Activated naive CD4-positive, alpha-beta T cell treated with anti-CD3 and anti-CD28 coated beads, Interleukin-2, amount 10 ng/mL, durations not matched to agents 7 days and 5 days (primary cell): ENCODE results near the gene DGKD.
A peak's percentile ranks its signal among the peaks of the same experiment; 100 is the strongest.

ENCODE experiments used
- CTCF ChIA-PET: fragments of 350-600 bp; sonication (Branson Sonifier 250); formaldehyde crosslinking; loops from one replicate; lab custom pipeline; 2021; ENCODE audit warnings: antibody characterized with exemption; lab: Charles Lee
- DNase-seq: peaks from one replicate; pipeline ENCODE4 v3.0.0-alpha.2; 2020
- H3K27ac Mint-ChIP-seq: one replicate; pipeline ENCODE4 v1.8.0; 2021; ENCODE audit warnings: mild to moderate bottlenecking, moderate library complexity, mixed read lengths
- H3K27me3 Mint-ChIP-seq: one replicate; pipeline ENCODE4 v1.8.0; 2021; ENCODE audit warnings: mild to moderate bottlenecking, mixed read lengths
- H3K36me3 Mint-ChIP-seq: one replicate; pipeline ENCODE4 v1.8.0; 2021; ENCODE audit warnings: mixed read lengths
- H3K4me1 Mint-ChIP-seq: one replicate; pipeline ENCODE4 v1.8.0; 2021; ENCODE audit warnings: mixed read lengths
- H3K4me3 Mint-ChIP-seq: one replicate; pipeline ENCODE4 v1.8.0; 2021; ENCODE audit warnings: mild to moderate bottlenecking, moderate library complexity, mixed read lengths
- H3K9me3 Mint-ChIP-seq: one replicate; pipeline ENCODE4 v1.8.0; 2021; ENCODE audit warnings: mixed read lengths

The DGKD gene

GRCh38 chr2:233419602-233420391 is 65.5 kb downstream of the DGKD start:
- H3K36me3 Mint-ChIP-seq, result peaks cover 63% of the 10 kb centered on the region
- CTCF ChIA-PET, result interaction anchor here (0.6 to 6.9 kb wide), 9 partner anchors 13 to 111 kb away, joined by 3 to 31 read pairs (median 3); no protein-coding TSS in a partner anchor
- DNase-seq, result peak; percentile 66
- H3K4me1 Mint-ChIP-seq, result peaks cover 99% of the 10 kb centered on the region
- no peaks in the 10 kb centered on the region for H3K27me3 Mint-ChIP-seq
- H3K9me3 Mint-ChIP-seq, result no peaks in the 10 kb centered on the region
- peak overlapping the region; percentile 83 for H3K4me3 Mint-ChIP-seq
- peak overlapping the region; percentile 98 for H3K27ac Mint-ChIP-seq

DNA sequence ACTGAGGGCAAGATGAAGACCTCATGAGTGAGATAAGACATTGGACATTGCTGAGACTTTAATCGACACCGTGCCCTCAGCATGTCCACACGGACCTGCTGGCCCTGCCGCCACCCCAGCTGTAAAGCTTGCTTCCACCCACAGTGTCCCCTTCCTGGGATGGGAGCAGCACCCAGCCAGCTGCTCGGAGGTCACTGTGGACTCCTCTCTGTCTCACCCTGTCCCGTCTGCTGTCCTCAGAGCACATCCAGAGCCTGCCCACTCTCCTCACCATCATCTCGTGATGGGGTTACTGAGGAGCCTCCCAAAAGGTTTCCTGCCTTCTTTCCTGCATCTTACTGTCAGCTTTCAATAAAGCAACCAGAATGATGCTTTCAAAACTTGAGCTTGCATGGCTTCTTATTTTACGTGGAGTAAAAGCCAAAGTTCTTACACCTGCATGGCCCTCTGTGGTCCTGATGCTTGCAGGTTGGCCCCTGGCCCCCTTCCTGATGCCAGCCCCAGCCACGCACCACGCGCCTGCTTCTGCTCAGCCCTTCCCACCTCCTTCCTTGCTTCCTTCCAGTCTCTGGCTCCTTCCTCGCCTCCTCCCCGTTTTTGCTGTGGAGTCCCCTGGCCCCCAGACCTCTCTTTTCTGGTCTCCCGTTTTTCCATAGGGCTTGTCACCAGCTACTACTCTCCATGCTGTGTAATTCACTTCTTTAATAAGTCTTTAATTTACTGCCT is 67.0 kb downstream of the DGKD start:
- Mint-ChIP-seq H3K9me3 (peaks cover 3% of the 10 kb centered on the region), H3K4me3 (peak overlapping the region; percentile 83), H3K27ac (peak overlapping the region; percentile 98), H3K27me3 (no peaks in the 10 kb centered on the region), H3K36me3 (peaks cover 63% of the 10 kb centered on the region), H3K4me1 (peaks cover 94% of the 10 kb centered on the region)
- DNase-seq, result no peak
- CTCF ChIA-PET, result interaction anchor here (1.4 to 6.9 kb wide), 3 partner anchors 17 to 22 kb away, joined by 16 to 31 read pairs (median 23); no protein-coding TSS in a partner anchor

GRCh38 chr2:233422050-233422639 is 67.9 kb downstream of the DGKD start:
- no peaks in the 10 kb centered on the region for H3K27me3 Mint-ChIP-seq
- peak overlapping the region; percentile 83 for H3K4me3 Mint-ChIP-seq
- H3K36me3 Mint-ChIP-seq, result peaks cover 65% of the 10 kb centered on the region
- peak overlapping the region; percentile 98 for H3K27ac Mint-ChIP-seq
- CTCF ChIA-PET, result interaction anchor here (0.5 to 6.9 kb wide), 5 partner anchors 10 to 192 kb away, joined by 3 to 31 read pairs (median 4); no protein-coding TSS in a partner anchor
- H3K4me1 Mint-ChIP-seq, result peaks cover 95% of the 10 kb centered on the region
- peak; percentile 86 for DNase-seq
- H3K9me3 Mint-ChIP-seq, result peaks cover 11% of the 10 kb centered on the region

DNA sequence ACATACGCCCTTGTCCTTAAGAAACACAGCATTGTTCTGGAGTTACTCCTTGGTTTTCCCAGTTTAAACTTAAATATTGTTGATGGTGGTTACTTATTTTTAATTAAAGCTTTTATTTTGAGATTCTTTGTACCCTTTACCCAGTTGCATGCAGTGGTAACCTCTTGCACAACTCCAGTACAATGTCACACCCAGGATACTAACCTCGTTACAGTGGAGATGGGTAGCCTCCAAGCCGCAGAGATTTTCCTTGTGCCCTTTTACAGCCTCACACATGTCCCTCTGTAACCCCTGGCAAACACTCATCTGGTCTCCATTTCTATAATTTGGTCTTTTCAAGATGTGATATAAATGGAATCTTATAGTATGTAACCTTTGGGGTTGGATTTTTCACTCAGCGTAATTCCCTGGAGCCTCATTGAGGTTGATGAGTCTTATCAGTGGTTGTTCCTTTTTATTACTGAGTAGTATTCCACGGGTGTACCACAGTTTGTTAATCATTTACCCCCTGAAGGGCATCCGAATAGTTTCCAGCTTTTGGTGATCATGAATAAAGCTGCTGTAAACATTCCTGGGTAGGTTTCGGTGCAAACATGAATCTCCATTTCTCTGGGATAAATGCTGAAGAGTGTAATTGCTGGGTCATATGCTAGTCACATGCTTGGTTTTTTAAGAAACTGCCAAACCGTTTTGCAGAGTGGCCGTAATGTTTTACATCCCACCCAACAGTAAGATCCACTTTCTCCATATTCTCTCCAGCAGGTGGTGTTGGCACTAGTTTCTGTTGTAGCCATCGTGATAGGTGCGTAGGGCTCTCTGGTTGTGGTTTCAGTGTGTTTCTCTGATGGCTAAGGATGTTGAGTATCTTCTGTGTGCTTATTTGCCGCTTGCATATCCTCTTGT is 68.6 kb downstream of the DGKD start:
- H3K9me3 Mint-ChIP-seq, result peaks cover 11% of the 10 kb centered on the region
- DNase-seq, result no peak
- H3K27ac Mint-ChIP-seq, result peak overlapping the region; percentile 98
- peaks cover 64% of the 10 kb centered on the region for H3K36me3 Mint-ChIP-seq
- no peaks in the 10 kb centered on the region for H3K27me3 Mint-ChIP-seq
- peaks cover 94% of the 10 kb centered on the region for H3K4me1 Mint-ChIP-seq
- CTCF ChIA-PET, result interaction anchor here (0.8 to 6.9 kb wide), 5 partner anchors 9 to 69 kb away, joined by 3 to 31 read pairs (median 4); no protein-coding TSS in a partner anchor
- peak overlapping the region; percentile 21 for H3K4me3 Mint-ChIP-seq

GRCh38 chr2:233423552-233423860 is 69.2 kb downstream of the DGKD start:
- no peak for DNase-seq
- peak overlapping the region; percentile 98 for H3K27ac Mint-ChIP-seq
- CTCF ChIA-PET, result interaction anchor here (1.4 to 6.9 kb wide), 2 partner anchors 19 to 20 kb away, joined by 4 to 31 read pairs; no protein-coding TSS in a partner anchor
- peaks cover 94% of the 10 kb centered on the region for H3K4me1 Mint-ChIP-seq
- peaks cover 68% of the 10 kb centered on the region for H3K36me3 Mint-ChIP-seq
- peak overlapping the region; percentile 21 for H3K4me3 Mint-ChIP-seq
- H3K9me3 Mint-ChIP-seq, result peaks cover 11% of the 10 kb centered on the region
- no peaks in the 10 kb centered on the region for H3K27me3 Mint-ChIP-seq

DNA sequence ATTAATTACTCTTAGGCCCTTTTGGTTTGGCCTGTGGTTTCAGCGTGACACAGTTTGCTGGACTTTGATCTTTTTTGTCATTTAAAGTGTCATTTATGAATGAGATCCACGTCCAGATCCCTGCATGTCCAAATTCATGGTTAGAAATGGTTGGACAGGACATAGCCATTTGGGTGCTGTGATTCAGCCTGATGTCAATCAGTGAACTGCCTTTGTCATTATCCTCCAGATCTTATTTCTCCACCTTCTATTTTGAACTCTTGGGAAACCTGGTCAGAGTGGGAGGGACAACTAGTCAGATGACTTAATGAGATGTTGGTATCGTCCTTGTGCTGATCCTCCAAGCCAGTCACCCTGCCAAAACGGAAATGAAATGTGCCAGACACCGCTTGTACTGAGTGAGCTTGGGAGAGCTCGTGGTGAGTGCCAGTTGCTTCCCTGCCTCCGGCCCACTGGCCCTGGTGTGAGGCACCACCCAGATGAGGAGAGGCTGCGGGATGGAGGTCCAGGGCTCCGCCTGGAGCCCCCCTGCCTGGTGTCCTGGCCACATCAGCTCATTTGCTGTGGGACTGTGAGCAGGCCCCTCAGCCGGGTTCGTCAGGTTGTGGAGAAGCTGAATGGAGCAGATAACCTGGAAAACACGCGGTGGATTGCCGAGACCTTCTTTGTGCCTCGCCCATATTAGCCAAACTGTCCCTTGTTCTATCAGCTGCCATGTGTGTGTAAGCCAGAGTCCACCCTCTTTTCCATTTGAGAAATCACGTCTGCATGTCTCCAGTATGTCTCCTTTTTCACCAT is 70.1 kb downstream of the DGKD start:
- DNase-seq, result no peak
- peak overlapping the region; percentile 98 for H3K27ac Mint-ChIP-seq
- CTCF ChIA-PET, result interaction anchor here (1.4 to 6.9 kb wide), 2 partner anchors 19 to 20 kb away, joined by 4 to 31 read pairs; no protein-coding TSS in a partner anchor
- peaks cover 71% of the 10 kb centered on the region for H3K36me3 Mint-ChIP-seq
- H3K27me3 Mint-ChIP-seq, result no peaks in the 10 kb centered on the region
- no peak overlapping the region for H3K4me3 Mint-ChIP-seq
- H3K9me3 Mint-ChIP-seq, result peaks cover 11% of the 10 kb centered on the region
- peaks cover 93% of the 10 kb centered on the region for H3K4me1 Mint-ChIP-seq

- Mint-ChIP-seq H3K9me3 (peaks cover 11% of the 10 kb centered on the region), H3K27ac (no peak overlapping the region), H3K27me3 (no peaks in the 10 kb centered on the region), H3K36me3 (peaks cover 72% of the 10 kb centered on the region), H3K4me1 (peaks cover 85% of the 10 kb centered on the region), H3K4me3 (no peak overlapping the region)
- peak; percentile 41 for DNase-seq
- CTCF ChIA-PET, result interaction anchor here (0.9 to 6.9 kb wide), 3 partner anchors 17 to 24 kb away, joined by 3 to 31 read pairs (median 4); no protein-coding TSS in a partner anchor
These were observed 72.5 kb downstream of the DGKD start for GRCh38 chr2:233426619-233427342.

- Mint-ChIP-seq H3K9me3 (peaks cover 11% of the 10 kb centered on the region), H3K36me3 (peaks cover 66% of the 10 kb centered on the region), H3K4me1 (peaks cover 72% of the 10 kb centered on the region), H3K27ac (no peak overlapping the region), H3K4me3 (no peak overlapping the region), H3K27me3 (no peaks in the 10 kb centered on the region)
- CTCF ChIA-PET, result interaction anchor here (0.7 to 1.7 kb wide), 2 partner anchors 15 to 23 kb away, joined by 4 read pairs; no protein-coding TSS in a partner anchor
- DNase-seq, result no peak
These were observed 73.7 kb downstream of the DGKD start for GRCh38 chr2:233428008-233428407.

DNA sequence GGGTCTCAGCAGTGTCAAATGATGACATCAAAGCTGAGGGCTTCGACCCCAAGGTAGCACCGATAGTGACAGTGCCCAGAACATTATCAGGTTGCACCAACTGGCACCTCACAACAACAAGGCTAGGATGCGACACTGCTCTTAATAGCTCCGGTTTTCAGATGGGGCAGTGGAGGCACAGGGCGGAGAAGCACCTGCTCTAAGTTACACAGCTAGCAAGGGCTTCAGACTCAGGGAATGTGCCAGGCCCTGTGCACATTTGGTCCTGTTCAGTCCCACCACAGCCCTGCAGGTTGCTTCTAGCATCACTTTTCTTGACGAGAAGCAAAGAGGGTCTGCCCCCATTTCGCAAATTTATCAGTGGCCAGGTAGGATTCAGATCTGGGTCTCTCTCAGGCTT is 74.1 kb downstream of the DGKD start:
- Mint-ChIP-seq H3K27me3 (no peaks in the 10 kb centered on the region), H3K36me3 (peaks cover 66% of the 10 kb centered on the region), H3K4me1 (peaks cover 68% of the 10 kb centered on the region), H3K9me3 (peaks cover 11% of the 10 kb centered on the region), H3K4me3 (no peak overlapping the region), H3K27ac (no peak overlapping the region)
- CTCF ChIA-PET, result interaction anchor here (0.7 to 1.7 kb wide), 2 partner anchors 15 to 24 kb away, joined by 4 read pairs; no protein-coding TSS in a partner anchor
- peak; percentile 5 for DNase-seq

- Mint-ChIP-seq H3K36me3 (peaks cover 57% of the 10 kb centered on the region), H3K9me3 (peaks cover 11% of the 10 kb centered on the region), H3K27me3 (no peaks in the 10 kb centered on the region), H3K4me3 (no peak overlapping the region), H3K4me1 (peaks cover 59% of the 10 kb centered on the region), H3K27ac (no peak overlapping the region)
- peak; percentile 14 for DNase-seq
- CTCF ChIA-PET, result interaction anchor here (1.7 kb wide), 1 partner anchor 14 kb away, joined by 5 read pairs; no protein-coding TSS in a partner anchor
These were observed 75.0 kb downstream of the DGKD start for GRCh38 chr2:233429175-233429897.

GRCh38 chr2:233430081-233430480 is 75.8 kb downstream of the DGKD start:
- Mint-ChIP-seq H3K36me3 (peaks cover 60% of the 10 kb centered on the region), H3K4me1 (peaks cover 53% of the 10 kb centered on the region), H3K4me3 (no peak overlapping the region), H3K27me3 (no peaks in the 10 kb centered on the region), H3K9me3 (peaks cover 11% of the 10 kb centered on the region), H3K27ac (no peak overlapping the region)
- peak; percentile 5 for DNase-seq
- CTCF ChIA-PET, result interaction anchor here (1.7 kb wide), 1 partner anchor 13 kb away, joined by 5 read pairs; no protein-coding TSS in a partner anchor
